Measurements from ENCODE around the gene SORT1. TPM values are rescaled to one million over a fixed set of nuclear protein-coding genes. Genes with fewer than 3 reads are reported as not detected.

Gene SORT1
- total and polyA plus RNA-seq, 2 of the 13 experiments (the other 11 are each of a cell fraction or from before 2014, with no cell fraction given), result 32.4 to 93.0 TPM

GRCh38 chr1:109392788-109393616 is 4.7 kb downstream of the SORT1 start (continued):
- TF ChIP-seq CREB3 (CRISPR knock-in tag; IDR thresholded peaks at IDR 0.05), result peak; percentile 40; the same call in 1 of the 2 replicates
- TF ChIP-seq ZNF121 (CRISPR knock-in tag; IDR thresholded peaks at IDR 0.05), result no peak
- TF ChIP-seq ERF (CRISPR knock-in tag; IDR thresholded peaks at IDR 0.05), result peak; percentile 77; the same call in 1 of the 2 replicates
- TF ChIP-seq TRAFD1 (CRISPR knock-in tag; IDR thresholded peaks at IDR 0.05; ENCODE audit: borderline replicate concordance), result no peak
- peak; percentile 54; the same call in 1 of the 2 replicates for TF ChIP-seq SIX4 (CRISPR knock-in tag; IDR thresholded peaks at IDR 0.05)
- 0 out of 2 replicates have a peak, but pooled peaks have one; percentile 58 for TF ChIP-seq JUN (CRISPR knock-in tag; IDR thresholded peaks at IDR 0.05)
- peak; percentile 56; the same call in 1 of the 2 replicates for TF ChIP-seq ZNF746 (CRISPR knock-in tag; IDR thresholded peaks at IDR 0.05)
- 0 out of 2 replicates have a peak, but pooled peaks have one; percentile 72 for TF ChIP-seq ZNF264 (CRISPR knock-in tag; IDR thresholded peaks at IDR 0.05)
- TF ChIP-seq ZSCAN25 (CRISPR knock-in tag; IDR thresholded peaks at IDR 0.05), result peak; percentile 74
- TF ChIP-seq PATZ1 (CRISPR knock-in tag; IDR thresholded peaks at IDR 0.05), result peak; percentile 49; the same call in 1 of the 2 replicates
- TF ChIP-seq SOX13 (IDR thresholded peaks at IDR 0.05), result no peak
- peak in 1 of 2 experiments; percentile 90; a peak in 2 of 4 replicates for TF ChIP-seq SOX13 (CRISPR knock-in tag; conservative IDR thresholded peaks at IDR 0.05 in 1 of 2, IDR thresholded peaks at IDR 0.05 in 1 of 2)
- TF ChIP-seq ZNF432 (CRISPR knock-in tag; IDR thresholded peaks at IDR 0.05; ENCODE audit: borderline replicate concordance), result no peak
- TF ChIP-seq ARID5B (CRISPR knock-in tag; IDR thresholded peaks at IDR 0.05), result peak; percentile 94
- no peak for TF ChIP-seq MAFK (conservative IDR thresholded peaks at IDR 0.05 in 1 of 2, IDR thresholded peaks at IDR 0.05 in 1 of 2; ENCODE audit: low read length in 2 of 2)
- peak; percentile 78; the same call in 1 of the 2 replicates for TF ChIP-seq ARNT2 (CRISPR knock-in tag; IDR thresholded peaks at IDR 0.05; ENCODE audit: low read depth)
- peak; percentile 72; the same call in 1 of the 2 replicates for TF ChIP-seq ZNF547 (CRISPR knock-in tag; IDR thresholded peaks at IDR 0.05)
- peak; percentile 96 for TF ChIP-seq HNF4G (IDR thresholded peaks at IDR 0.05; ENCODE audit: borderline replicate concordance, low read depth, low read length)
- peak; percentile 89; the same call in 1 of the 2 replicates for TF ChIP-seq HNF4G (CRISPR knock-in tag; IDR thresholded peaks at IDR 0.05; ENCODE audit: borderline replicate concordance, low read depth)
